Measurements from ENCODE around the gene SERINC5.

Gene SERINC5

GRCh38 chr5:80064124-80064523, 191.7 kb downstream of the SERINC5 start:
- ATAC-seq (no peak), DNase-seq (ENCODE audit: low spot score in 2 of 2) (no peak)

More at GRCh38 chr5:80064124-80064523, 191.7 kb downstream of the SERINC5 start:
- Mint-ChIP-seq H3K36me3 (no peaks in the 10 kb centered on the region), H3K9me3 (no peaks in the 10 kb centered on the region), H3K4me3 (no peak overlapping the region), H3K27ac (no peak overlapping the region), H3K4me1 (no peaks in the 10 kb centered on the region)
